ENCODE results near the gene MED15.

The MED15 gene

GRCh38 chr22:20626811-20627210, 119.4 kb downstream of the MED15 start:
- DNase-seq (ENCODE audit: low spot score), result no peak

DNA sequence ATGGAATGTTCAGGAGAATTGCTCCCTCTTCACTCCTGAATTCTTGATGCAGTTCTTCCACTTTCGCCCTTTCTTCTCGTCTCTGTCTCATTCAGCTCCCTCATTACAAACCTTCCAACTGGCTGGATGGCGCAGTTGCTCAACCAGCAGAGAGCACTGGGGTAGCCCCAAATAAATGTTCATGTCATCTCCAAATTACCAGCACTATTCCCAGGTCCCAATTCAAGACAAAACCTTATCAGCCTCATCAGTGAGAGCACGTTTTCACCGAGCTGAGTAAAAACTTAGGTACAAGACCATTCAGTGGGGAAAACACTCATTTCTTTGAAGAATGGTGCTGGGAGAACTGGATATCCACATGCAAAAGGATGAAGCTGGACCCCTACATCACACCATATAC, 120.0 kb downstream of the MED15 start:
- DNase-seq (ENCODE audit: low spot score), result no peak

DNA sequence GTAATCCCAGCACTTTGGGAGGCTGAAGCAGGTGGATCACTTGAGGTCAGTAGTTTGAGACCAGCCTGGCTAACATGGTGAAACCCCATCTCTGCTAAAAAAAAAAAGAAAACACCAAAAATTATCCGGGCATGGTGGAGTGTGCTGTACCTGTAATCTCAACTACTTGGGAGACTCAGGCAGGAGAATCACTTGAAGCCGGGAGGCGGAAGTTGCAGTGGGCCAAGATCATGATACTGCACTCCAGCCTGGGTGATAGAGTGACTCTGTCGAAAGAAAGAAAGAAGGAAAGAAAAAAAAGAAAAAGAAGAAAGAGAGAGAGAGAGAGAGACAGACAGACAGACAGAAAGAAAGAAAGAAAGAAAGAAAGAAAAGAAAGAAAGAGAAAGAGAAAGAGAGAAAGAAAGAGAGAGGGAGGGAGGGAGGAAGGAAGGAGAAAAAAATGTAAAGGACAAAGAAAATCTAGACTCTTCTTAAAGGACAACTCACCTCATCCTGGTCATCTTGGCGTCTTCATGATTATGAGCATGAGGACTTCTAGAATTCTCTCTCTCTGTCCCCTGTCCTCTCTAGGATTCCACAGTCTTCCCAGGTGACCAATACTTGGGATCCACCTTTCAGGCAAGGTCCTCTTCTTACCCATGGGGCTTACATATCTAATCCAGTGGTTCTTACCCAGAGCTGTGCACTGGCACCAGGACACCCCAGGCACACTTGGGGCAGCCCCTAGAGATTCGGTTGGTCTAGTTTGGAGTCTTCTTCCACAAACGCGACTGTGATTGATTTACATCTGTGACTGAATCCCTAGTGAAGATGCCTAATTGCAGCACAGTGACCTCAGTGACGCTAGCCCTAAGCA, 120.9 kb downstream of the MED15 start:
- DNase-seq (ENCODE audit: low spot score), result no peak

DNA sequence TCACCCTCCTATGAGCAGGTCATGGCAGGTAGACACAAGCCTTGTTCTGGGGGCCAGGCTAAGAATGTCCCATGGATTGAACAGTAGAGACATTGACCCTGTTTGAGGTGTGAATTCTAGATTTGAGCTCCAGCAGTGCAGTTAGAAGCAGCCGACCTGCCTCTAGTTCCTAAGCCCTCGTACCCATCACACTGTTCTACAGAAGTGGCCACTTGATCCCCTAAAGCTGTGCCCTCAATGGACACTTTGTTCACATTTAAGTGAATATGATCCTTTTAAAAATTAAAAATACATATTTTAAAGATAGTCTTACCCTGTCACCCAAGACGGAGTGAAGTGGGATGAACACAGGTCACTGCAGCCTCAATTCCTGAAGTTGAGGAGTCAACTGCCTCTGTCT, 122.0 kb downstream of the MED15 start:
- DNase-seq (ENCODE audit: low spot score), result no peak

GRCh38 chr22:20630873-20631617, 123.6 kb downstream of the MED15 start:
- no peak for DNase-seq (ENCODE audit: low spot score)

- no peak for DNase-seq (ENCODE audit: low spot score)
Measured at GRCh38 chr22:20632082-20632481, 124.7 kb downstream of the MED15 start.

GRCh38 chr22:20632518-20632917, 125.1 kb downstream of the MED15 start:
- no peak for DNase-seq (ENCODE audit: low spot score)

DNA sequence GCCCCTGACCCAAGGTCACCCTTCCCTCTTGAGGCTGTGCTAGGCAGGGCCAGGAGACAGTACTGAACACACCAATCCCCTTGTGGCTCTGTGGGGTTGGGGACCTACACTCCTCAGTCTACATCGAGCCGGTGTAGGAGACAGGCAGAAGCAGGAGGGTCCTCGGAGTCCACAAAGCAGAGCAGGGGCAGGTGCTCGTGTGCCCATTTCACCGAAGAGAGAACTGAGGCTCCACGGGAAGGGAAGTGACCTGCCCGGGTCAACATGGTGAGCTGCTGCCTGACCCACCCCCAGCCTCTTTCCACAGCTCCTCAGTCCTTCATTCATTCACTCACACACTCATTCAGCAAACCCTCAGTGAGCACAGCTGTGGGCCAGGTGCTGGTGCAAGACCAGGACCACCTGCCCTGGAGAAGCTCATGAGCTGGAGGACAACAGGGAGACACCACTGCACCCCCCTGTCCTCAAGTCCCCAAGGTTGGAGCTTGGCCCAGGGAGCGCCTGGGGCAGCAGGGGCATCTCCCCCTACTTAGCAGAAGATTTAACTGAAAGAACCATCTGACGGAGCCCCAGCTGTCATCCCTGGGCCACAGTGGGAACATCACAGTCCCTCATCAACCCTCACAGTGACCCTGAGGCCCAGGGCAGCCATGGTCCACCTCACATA, 127.3 kb downstream of the MED15 start:
- DNase-seq (ENCODE audit: low spot score), result no peak

- no peak for DNase-seq (ENCODE audit: low spot score)
Measured at GRCh38 chr22:20635227-20635591, 127.8 kb downstream of the MED15 start.

- no peak for DNase-seq (ENCODE audit: low spot score)
Measured at GRCh38 chr22:20636075-20636812, 128.8 kb downstream of the MED15 start.

DNA sequence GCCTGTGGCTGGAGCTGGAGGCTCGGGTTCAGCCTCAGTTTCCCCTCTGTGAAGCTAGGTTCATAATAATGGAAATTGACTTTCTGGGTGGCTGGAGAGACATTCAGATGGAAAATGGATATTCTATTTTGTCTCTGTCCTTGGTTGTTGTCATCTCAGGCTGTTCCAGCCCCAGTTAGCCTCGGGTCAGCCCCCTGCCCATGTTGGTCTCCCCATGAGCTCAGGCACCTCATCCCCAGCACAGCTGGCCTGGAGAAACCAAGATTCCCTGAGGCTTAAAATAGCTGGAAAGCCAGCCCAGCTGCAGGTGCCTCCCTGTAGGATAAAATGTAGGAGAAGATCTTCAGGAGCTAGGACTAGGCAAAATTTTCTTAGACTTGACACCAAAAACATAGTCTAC, 129.5 kb downstream of the MED15 start:
- no peak for DNase-seq (ENCODE audit: low spot score)

Measured in CD4-positive, alpha-beta T cell treated with Interleukin-15 for 4 hours (primary cell).